Measurements from ENCODE around the gene MRC2.

DNA sequence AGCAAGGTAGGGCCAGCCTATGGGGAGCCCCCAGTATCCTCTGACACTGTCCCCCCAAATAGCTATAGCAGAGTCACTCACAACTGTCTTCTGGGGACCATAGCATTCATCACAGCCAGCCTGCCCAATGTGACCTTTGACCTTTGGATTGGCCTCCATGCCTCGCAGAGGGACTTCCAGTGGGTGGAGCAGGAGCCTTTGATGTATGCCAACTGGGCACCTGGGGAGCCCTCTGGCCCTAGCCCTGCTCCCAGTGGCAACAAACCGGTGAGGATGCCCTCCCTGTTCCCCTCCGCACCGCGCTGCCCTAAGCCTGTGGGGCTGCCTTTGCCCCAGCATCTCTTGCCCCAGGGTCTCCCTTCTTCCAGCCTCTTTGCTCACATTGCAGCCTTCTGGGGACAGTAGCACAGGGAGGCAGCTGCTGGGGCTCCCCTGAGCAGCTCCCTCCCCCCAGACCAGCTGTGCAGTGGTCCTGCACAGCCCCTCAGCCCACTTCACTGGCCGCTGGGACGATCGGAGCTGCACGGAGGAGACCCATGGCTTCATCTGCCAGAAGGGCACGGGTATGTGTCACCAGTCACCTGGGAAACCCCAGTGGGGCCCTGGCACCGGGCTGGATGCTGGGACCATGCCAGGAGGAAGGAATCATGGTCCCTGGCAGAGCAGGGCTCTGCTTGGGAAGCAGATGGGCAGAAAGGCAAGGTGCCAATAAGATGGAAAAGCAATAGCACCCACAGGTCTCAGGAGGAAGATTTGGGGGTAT, 61.1 kb downstream of the MRC2 start:
- TF ChIP-seq, protein P1, sequence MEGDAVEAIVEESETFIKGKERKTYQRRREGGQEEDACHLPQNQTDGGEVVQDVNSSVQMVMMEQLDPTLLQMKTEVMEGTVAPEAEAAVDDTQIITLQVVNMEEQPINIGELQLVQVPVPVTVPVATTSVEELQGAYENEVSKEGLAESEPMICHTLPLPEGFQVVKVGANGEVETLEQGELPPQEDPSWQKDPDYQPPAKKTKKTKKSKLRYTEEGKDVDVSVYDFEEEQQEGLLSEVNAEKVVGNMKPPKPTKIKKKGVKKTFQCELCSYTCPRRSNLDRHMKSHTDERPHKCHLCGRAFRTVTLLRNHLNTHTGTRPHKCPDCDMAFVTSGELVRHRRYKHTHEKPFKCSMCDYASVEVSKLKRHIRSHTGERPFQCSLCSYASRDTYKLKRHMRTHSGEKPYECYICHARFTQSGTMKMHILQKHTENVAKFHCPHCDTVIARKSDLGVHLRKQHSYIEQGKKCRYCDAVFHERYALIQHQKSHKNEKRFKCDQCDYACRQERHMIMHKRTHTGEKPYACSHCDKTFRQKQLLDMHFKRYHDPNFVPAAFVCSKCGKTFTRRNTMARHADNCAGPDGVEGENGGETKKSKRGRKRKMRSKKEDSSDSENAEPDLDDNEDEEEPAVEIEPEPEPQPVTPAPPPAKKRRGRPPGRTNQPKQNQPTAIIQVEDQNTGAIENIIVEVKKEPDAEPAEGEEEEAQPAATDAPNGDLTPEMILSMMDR (IDR thresholded peaks at IDR 0.05; ENCODE audit: low read length) = no peak
- no peak for TF ChIP-seq EZH2 (optimal IDR thresholded peaks at IDR 0.05; ENCODE audit: low read depth, low read length)

Data from MM.1S (cell line).